Duodenal mucosa (tissue), 2 donors: ENCODE results near the gene HMCN1.

Experiments
- H3K27ac ChIP-seq: one replicate; pipeline ENCODE4 v1.7.0; 2013; ENCODE audit warnings: low read depth, low read length
- H3K27me3 ChIP-seq, 2 donors: one replicate each; pipeline ENCODE4 v1.7.0; 2013; ENCODE audit warnings: low read length in 2 of 2, control low read depth in 1 of 2; ENCODE audit not compliant: insufficient read depth in 2 of 2, control insufficient read depth in 1 of 2
- H3K36me3 ChIP-seq, 2 donors: one replicate each; pipeline ENCODE4 v1.7.0; 2013; ENCODE audit warnings: low read length in 2 of 2, control low read depth in 1 of 2; ENCODE audit not compliant: insufficient read depth in 2 of 2, control insufficient read depth in 1 of 2
- H3K4me1 ChIP-seq, 2 donors: one replicate each; pipeline ENCODE4 v1.7.0; 2013; ENCODE audit warnings: low read length in 2 of 2, control low read depth in 1 of 2; ENCODE audit not compliant: insufficient read depth in 2 of 2, control insufficient read depth in 1 of 2
- H3K4me3 ChIP-seq, 2 donors: one replicate each; pipeline ENCODE4 v1.7.0; 2013; ENCODE audit warnings: low read length in 2 of 2, low read depth in 1 of 2
- H3K9ac ChIP-seq, 2 donors: one replicate each; pipeline ENCODE4 v1.7.0; 2013; ENCODE audit warnings: low read length in 2 of 2, low read depth in 1 of 2
- H3K9me3 ChIP-seq, 2 donors: one replicate each; pipeline ENCODE4 v1.7.0; 2013; ENCODE audit warnings: low read length in 2 of 2, control low read depth in 1 of 2; ENCODE audit not compliant: control insufficient read depth in 1 of 2

HMCN1 gene

GRCh38 chr1:186225096-186225495, 490.9 kb downstream of the HMCN1 start:
- H3K9ac ChIP-seq = no peak overlapping the region
- no peak overlapping the region for H3K4me3 ChIP-seq
- no peaks in the 10 kb centered on the region for H3K4me1 ChIP-seq
- H3K27ac ChIP-seq = no peak overlapping the region
- H3K9me3 ChIP-seq = no peaks in the 10 kb centered on the region
- no peaks in the 10 kb centered on the region for H3K36me3 ChIP-seq
- H3K27me3 ChIP-seq = no peaks in the 10 kb centered on the region

DNA sequence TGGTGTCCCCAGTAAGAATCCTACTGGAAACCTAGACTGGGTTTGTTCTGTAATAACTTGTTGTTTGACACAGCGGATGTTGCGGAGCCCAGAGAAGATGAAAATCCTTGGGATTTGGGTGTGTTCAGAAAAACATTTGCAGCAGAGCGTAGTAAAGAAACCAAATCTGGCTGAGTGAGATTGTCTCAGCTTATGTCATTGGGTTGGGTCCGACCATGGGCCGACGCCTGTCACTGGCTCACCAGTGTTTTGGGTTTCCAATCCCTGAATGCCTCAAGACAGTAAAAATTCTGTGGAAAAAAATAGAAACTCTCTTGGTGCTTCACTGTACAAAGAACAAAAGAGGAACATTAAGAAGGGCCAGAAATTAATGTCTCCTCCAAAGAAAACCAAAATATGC, 494.6 kb downstream of the HMCN1 start:
- no peak overlapping the region for H3K4me3 ChIP-seq
- no peak overlapping the region for H3K27ac ChIP-seq
- no peaks in the 10 kb centered on the region for H3K27me3 ChIP-seq
- no peaks in the 10 kb centered on the region for H3K4me1 ChIP-seq
- no peaks in the 10 kb centered on the region for H3K9me3 ChIP-seq
- H3K36me3 ChIP-seq = no peaks in the 10 kb centered on the region
- H3K9ac ChIP-seq = no peak overlapping the region

GRCh38 chr1:186231861-186232436, 497.8 kb downstream of the HMCN1 start:
- Histone ChIP-seq H3K27me3 (no peaks in the 10 kb centered on the region), H3K9ac (no peak overlapping the region), H3K36me3 (no peaks in the 10 kb centered on the region), H3K4me1 (no peaks in the 10 kb centered on the region), H3K27ac (no peak overlapping the region), H3K4me3 (no peak overlapping the region), H3K9me3 (no peaks in the 10 kb centered on the region)

- no peaks in the 10 kb centered on the region for H3K4me1 ChIP-seq
- H3K9me3 ChIP-seq = no peaks in the 10 kb centered on the region
Observed at GRCh38 chr1:186234976-186235686, 500.9 kb downstream of the HMCN1 start.

DNA sequence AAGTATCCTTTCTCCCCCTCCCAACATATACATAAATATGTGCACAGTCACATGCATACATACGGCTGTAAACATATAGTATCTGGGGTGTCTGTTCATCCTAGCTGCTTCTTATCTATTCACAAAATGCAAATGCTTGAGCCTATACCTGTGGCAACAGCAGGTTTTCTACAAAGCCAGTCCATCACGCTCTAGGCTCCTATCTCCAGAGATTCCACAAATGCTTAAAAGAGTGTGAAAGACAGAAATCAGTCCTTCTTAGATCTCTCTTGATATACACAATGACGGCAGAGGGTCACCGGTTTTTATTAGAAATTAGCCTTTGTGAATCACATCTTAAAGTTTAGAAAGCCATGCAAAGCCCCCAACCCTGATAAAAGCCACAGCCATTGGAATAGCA, 501.5 kb downstream of the HMCN1 start:
- no peaks in the 10 kb centered on the region for H3K27me3 ChIP-seq
- H3K4me1 ChIP-seq = no peaks in the 10 kb centered on the region
- no peak overlapping the region for H3K9ac ChIP-seq
- no peak overlapping the region for H3K27ac ChIP-seq
- no peak overlapping the region for H3K4me3 ChIP-seq
- no peaks in the 10 kb centered on the region for H3K36me3 ChIP-seq
- no peaks in the 10 kb centered on the region for H3K9me3 ChIP-seq

More at GRCh38 chr1:186234976-186235686, 500.9 kb downstream of the HMCN1 start:
- Histone ChIP-seq H3K9ac (no peak overlapping the region), H3K36me3 (no peaks in the 10 kb centered on the region), H3K27ac (no peak overlapping the region), H3K4me3 (no peak overlapping the region), H3K27me3 (no peaks in the 10 kb centered on the region)

GRCh38 chr1:186236921-186237320, 502.7 kb downstream of the HMCN1 start:
- H3K4me1 ChIP-seq = no peaks in the 10 kb centered on the region
- H3K27me3 ChIP-seq = no peaks in the 10 kb centered on the region
- no peak overlapping the region for H3K27ac ChIP-seq
- no peak overlapping the region for H3K9ac ChIP-seq
- H3K9me3 ChIP-seq = no peaks in the 10 kb centered on the region
- no peaks in the 10 kb centered on the region for H3K36me3 ChIP-seq
- H3K4me3 ChIP-seq = no peak overlapping the region

DNA sequence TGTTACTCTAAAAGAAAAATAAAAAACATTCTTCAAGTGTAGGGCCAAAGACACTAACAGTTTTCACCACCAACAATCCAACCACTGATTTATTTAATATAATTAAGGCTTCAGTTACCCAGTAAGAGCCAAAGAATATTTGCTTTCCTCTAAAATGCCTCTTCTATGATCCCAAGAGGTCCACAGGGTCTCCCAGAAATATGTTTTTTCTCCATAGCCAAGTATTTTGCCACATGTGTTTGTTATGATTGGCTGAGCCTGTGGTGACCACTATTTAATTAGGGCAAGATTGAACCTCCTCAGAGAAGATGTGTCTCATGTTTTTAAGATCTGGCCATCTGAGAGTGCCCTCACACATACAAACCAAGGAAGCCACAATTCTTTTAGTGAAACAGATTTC, 505.0 kb downstream of the HMCN1 start:
- Histone ChIP-seq H3K9ac (no peak overlapping the region), H3K4me3 (no peak overlapping the region), H3K4me1 (no peaks in the 10 kb centered on the region), H3K27me3 (no peaks in the 10 kb centered on the region), H3K27ac (no peak overlapping the region), H3K9me3 (no peaks in the 10 kb centered on the region), H3K36me3 (no peaks in the 10 kb centered on the region)

DNA sequence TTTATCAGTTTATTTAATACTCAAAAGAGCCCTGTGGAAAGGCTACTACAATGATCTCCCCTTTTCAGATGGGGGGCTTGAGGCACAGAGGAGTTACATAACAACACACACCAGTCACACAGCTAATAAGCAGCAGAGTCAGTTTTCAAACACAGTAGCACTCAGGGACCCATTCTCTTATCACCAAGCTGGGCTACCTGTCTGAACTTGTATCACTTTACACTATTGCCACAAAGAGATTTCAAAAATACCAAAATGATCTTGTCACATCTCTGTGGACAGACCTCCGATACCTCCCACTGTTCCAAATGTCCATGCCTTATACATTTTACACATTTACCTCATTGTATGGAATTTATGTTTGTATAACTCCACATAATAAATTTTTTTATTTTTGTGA, 506.2 kb downstream of the HMCN1 start:
- no peaks in the 10 kb centered on the region for H3K9me3 ChIP-seq
- no peaks in the 10 kb centered on the region for H3K4me1 ChIP-seq
- no peak overlapping the region for H3K9ac ChIP-seq
- no peaks in the 10 kb centered on the region for H3K27me3 ChIP-seq
- H3K36me3 ChIP-seq = no peaks in the 10 kb centered on the region
- no peak overlapping the region for H3K27ac ChIP-seq
- no peak overlapping the region for H3K4me3 ChIP-seq
